HL-60 (cell line): ENCODE results near the gene FOXO6.

ENCODE experiments used
- GABPA ChIP-seq: IDR thresholded peaks from 2 replicates; pipeline ENCODE4 v1.6.1; 2012; ENCODE audit warnings: low read depth
- POLR2AphosphoS5 ChIP-seq: IDR thresholded peaks from 2 replicates; pipeline ENCODE4 v1.6.1; 2012; ENCODE audit warnings: low read depth
- SPI1 ChIP-seq: IDR thresholded peaks from 2 replicates; pipeline ENCODE4 v1.6.1; 2012; ENCODE audit warnings: low read depth, mild to moderate bottlenecking, borderline replicate concordance
- TF ChIP-seq, protein P1 (sequence below): IDR thresholded peaks from one replicate; pipeline ENCODE4 v1.5.1; 2011; ENCODE audit warnings: low read length, control low read depth, inconsistent platforms; ENCODE audit not compliant: insufficient read depth
- TF ChIP-seq, protein P2 (sequence below): IDR thresholded peaks from 2 replicates; pipeline ENCODE4 v1.6.1; 2012; ENCODE audit warnings: low read depth; ENCODE audit not compliant: insufficient replicate concordance

GRCh38 chr1:41387667-41388091 lies 26.4 kb downstream of the FOXO6 start:
- TF ChIP-seq, protein P1, sequence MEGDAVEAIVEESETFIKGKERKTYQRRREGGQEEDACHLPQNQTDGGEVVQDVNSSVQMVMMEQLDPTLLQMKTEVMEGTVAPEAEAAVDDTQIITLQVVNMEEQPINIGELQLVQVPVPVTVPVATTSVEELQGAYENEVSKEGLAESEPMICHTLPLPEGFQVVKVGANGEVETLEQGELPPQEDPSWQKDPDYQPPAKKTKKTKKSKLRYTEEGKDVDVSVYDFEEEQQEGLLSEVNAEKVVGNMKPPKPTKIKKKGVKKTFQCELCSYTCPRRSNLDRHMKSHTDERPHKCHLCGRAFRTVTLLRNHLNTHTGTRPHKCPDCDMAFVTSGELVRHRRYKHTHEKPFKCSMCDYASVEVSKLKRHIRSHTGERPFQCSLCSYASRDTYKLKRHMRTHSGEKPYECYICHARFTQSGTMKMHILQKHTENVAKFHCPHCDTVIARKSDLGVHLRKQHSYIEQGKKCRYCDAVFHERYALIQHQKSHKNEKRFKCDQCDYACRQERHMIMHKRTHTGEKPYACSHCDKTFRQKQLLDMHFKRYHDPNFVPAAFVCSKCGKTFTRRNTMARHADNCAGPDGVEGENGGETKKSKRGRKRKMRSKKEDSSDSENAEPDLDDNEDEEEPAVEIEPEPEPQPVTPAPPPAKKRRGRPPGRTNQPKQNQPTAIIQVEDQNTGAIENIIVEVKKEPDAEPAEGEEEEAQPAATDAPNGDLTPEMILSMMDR: no peak
- TF ChIP-seq SPI1 (no peak), POLR2AphosphoS5 (no peak), GABPA (no peak)
- TF ChIP-seq, protein P2, sequence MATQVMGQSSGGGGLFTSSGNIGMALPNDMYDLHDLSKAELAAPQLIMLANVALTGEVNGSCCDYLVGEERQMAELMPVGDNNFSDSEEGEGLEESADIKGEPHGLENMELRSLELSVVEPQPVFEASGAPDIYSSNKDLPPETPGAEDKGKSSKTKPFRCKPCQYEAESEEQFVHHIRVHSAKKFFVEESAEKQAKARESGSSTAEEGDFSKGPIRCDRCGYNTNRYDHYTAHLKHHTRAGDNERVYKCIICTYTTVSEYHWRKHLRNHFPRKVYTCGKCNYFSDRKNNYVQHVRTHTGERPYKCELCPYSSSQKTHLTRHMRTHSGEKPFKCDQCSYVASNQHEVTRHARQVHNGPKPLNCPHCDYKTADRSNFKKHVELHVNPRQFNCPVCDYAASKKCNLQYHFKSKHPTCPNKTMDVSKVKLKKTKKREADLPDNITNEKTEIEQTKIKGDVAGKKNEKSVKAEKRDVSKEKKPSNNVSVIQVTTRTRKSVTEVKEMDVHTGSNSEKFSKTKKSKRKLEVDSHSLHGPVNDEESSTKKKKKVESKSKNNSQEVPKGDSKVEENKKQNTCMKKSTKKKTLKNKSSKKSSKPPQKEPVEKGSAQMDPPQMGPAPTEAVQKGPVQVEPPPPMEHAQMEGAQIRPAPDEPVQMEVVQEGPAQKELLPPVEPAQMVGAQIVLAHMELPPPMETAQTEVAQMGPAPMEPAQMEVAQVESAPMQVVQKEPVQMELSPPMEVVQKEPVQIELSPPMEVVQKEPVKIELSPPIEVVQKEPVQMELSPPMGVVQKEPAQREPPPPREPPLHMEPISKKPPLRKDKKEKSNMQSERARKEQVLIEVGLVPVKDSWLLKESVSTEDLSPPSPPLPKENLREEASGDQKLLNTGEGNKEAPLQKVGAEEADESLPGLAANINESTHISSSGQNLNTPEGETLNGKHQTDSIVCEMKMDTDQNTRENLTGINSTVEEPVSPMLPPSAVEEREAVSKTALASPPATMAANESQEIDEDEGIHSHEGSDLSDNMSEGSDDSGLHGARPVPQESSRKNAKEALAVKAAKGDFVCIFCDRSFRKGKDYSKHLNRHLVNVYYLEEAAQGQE: no peak
